Measurements from ENCODE around the gene ABCC10. TPM values are rescaled to one million over a fixed set of nuclear protein-coding genes. Genes with fewer than 3 reads are reported as not detected.
A peak's percentile ranks its signal among the peaks of the same experiment; 100 is the strongest.

The ABCC10 gene
- total RNA-seq, 1 donor from 2014 or later: 45.6 TPM

- TF ChIP-seq CTCF (IDR thresholded peaks at IDR 0.05; ENCODE audit: unreplicated experiment): no peak
- no peak for DNase-seq (ENCODE audit: low spot score)
- Mint-ChIP-seq H3K27me3 (ENCODE audit: unreplicated experiment) (peaks cover 6% of the 10 kb centered on the region), H3K4me1 (ENCODE audit: unreplicated experiment) (peaks cover 15% of the 10 kb centered on the region), H3K9me3 (ENCODE audit: unreplicated experiment) (no peaks in the 10 kb centered on the region), H3K27ac (ENCODE audit: unreplicated experiment) (peak overlapping the region; percentile 59), H3K36me3 (ENCODE audit: low read depth, unreplicated experiment) (peaks cover 8% of the 10 kb centered on the region), H3K4me3 (ENCODE audit: unreplicated experiment) (peak overlapping the region; percentile 28)
These were observed 4.9 kb downstream of the ABCC10 start for GRCh38 chr6:43432009-43432945.

GRCh38 chr6:43433148-43433547 lies 5.8 kb downstream of the ABCC10 start:
- no peak overlapping the region for H3K27ac Mint-ChIP-seq (ENCODE audit: unreplicated experiment)
- H3K4me1 Mint-ChIP-seq (ENCODE audit: unreplicated experiment): peaks cover 13% of the 10 kb centered on the region
- H3K4me3 Mint-ChIP-seq (ENCODE audit: unreplicated experiment): no peak overlapping the region

GRCh38 chr6:43434001-43434840 lies 6.9 kb downstream of the ABCC10 start:
- no peak overlapping the region for H3K27ac Mint-ChIP-seq (ENCODE audit: unreplicated experiment)
- no peak overlapping the region for H3K4me3 Mint-ChIP-seq (ENCODE audit: unreplicated experiment)
- peaks cover 12% of the 10 kb centered on the region for H3K36me3 Mint-ChIP-seq (ENCODE audit: low read depth, unreplicated experiment)
- H3K9me3 Mint-ChIP-seq (ENCODE audit: unreplicated experiment): no peaks in the 10 kb centered on the region
- peaks cover 4% of the 10 kb centered on the region for H3K4me1 Mint-ChIP-seq (ENCODE audit: unreplicated experiment)
- no peak for TF ChIP-seq CTCF (IDR thresholded peaks at IDR 0.05; ENCODE audit: unreplicated experiment)
- DNase-seq (ENCODE audit: low spot score): no peak
- H3K27me3 Mint-ChIP-seq (ENCODE audit: unreplicated experiment): peaks cover 6% of the 10 kb centered on the region

More at GRCh38 chr6:43433148-43433547, 5.8 kb downstream of the ABCC10 start:
- no peak for TF ChIP-seq CTCF (IDR thresholded peaks at IDR 0.05; ENCODE audit: unreplicated experiment)
- no peak for DNase-seq (ENCODE audit: low spot score)
- Mint-ChIP-seq H3K36me3 (ENCODE audit: low read depth, unreplicated experiment) (peaks cover 12% of the 10 kb centered on the region), H3K27me3 (ENCODE audit: unreplicated experiment) (peaks cover 6% of the 10 kb centered on the region), H3K9me3 (ENCODE audit: unreplicated experiment) (no peaks in the 10 kb centered on the region)

- Mint-ChIP-seq H3K27me3 (ENCODE audit: unreplicated experiment) (peaks cover 6% of the 10 kb centered on the region), H3K4me1 (ENCODE audit: unreplicated experiment) (peaks cover 4% of the 10 kb centered on the region), H3K9me3 (ENCODE audit: unreplicated experiment) (no peaks in the 10 kb centered on the region), H3K4me3 (ENCODE audit: unreplicated experiment) (no peak overlapping the region), H3K36me3 (ENCODE audit: low read depth, unreplicated experiment) (peaks cover 12% of the 10 kb centered on the region), H3K27ac (ENCODE audit: unreplicated experiment) (no peak overlapping the region)
- TF ChIP-seq CTCF (IDR thresholded peaks at IDR 0.05; ENCODE audit: unreplicated experiment): no peak
- no peak for DNase-seq (ENCODE audit: low spot score)
These were observed 7.6 kb downstream of the ABCC10 start for GRCh38 chr6:43434943-43435342.
